ENCODE measurements around the gene KRT73.

The KRT73 gene

DNA sequence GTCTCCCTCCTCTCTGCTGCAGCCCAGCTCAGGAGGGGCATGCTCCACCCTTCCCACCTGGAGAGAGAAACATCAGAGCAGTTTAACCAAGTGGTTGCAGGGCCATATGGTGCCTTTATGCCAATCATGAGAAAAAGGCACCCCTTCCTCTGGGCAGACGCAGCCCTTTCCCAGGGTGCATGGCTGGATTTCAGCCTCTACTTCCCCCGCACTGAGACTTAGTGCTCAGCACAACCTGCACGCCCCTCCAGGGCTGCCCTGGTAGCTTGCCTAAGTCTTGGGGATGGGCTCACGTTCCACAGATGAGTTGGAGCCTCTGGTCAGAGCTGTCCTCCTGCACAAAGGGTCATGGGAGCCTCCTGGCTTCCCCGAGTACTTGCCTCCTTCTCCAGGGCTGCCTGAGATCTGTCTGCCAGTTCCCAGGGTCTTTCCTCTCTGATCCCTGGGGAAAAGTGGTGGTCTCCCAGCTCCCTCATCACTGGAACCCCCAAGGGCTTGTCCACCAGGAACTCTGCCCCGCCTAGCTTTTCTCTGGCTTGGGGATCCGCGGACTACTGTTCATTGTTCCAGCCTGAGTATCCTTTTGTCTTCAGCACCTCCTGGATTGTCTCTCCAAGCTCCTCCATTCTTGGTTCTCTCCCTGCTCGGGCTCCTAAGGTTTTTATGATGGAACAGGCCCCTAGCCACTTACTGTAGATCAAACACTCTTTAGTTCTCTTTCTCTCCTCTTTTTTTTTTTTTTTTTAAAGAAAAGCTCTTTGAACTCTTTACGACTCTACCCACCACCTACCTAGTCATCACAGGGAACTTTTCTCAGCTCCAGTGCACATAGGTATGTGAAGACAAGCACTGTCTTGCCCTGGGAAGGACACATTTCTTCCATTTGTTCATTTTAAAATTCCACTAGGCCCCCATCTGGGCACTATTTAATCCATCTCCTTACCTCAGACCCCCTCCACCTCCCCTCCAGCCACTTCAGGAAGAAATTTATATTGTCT is 38.6 kb downstream of the KRT73 start:
- no peak for DNase-seq (ENCODE audit: insufficient read length)
- no peak for TF ChIP-seq POLR2AphosphoS5 (IDR thresholded peaks at IDR 0.05; ENCODE audit: low read depth, low read length)
- no peak for TF ChIP-seq POLR2A (IDR thresholded peaks at IDR 0.05; ENCODE audit: low read depth, low read length)
- no peak for TF ChIP-seq TAF1 (IDR thresholded peaks at IDR 0.05; ENCODE audit: borderline replicate concordance, low read depth, low read length)
- no peak for FAIRE-seq

DNA sequence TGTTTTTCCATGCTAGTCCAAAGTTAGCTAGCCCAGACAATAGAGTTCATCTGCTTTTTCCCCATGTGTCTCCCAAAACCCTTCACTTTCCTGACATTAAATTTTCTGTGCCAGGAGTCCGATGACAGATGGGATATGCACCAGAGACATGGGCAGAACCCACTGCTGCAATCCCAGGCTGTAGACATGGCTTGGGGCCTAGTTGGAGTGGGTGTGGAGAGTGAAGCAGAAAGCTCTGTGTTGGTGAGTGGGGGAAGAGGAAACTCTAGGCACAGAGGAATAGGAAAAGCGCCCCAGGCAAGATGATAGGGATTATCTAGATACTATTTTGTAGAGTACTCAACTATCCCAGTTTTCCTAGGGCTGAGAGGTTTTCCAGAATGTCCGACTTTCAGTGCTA is 39.9 kb downstream of the KRT73 start:
- FAIRE-seq (no peak), DNase-seq (ENCODE audit: insufficient read length) (no peak)
- TF ChIP-seq POLR2A (IDR thresholded peaks at IDR 0.05; ENCODE audit: low read depth, low read length) (no peak), TAF1 (IDR thresholded peaks at IDR 0.05; ENCODE audit: borderline replicate concordance, low read depth, low read length) (no peak), POLR2AphosphoS5 (IDR thresholded peaks at IDR 0.05; ENCODE audit: low read depth, low read length) (no peak)

DNA sequence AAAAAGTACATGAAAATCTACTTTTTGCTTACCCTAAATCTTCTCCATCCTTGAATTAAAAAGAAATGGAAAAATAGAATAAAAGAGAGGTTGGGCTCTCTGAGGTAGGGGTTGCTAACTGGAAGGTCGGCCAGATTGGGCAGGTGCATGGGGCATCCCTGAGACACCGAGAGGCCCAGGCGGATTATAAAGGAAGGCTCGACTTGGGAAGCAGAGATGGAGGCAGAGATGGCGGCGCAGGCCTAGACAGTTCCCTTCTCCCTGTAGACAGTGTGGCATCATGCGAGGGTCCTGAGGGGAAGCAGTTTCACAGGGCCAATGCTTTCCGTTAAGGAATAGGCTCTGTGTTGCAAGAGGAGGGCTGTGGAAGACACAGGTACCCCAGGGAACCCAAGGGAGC is 41.0 kb downstream of the KRT73 start:
- DNase-seq (ENCODE audit: insufficient read length), result no peak
- FAIRE-seq, result no peak
- TF ChIP-seq POLR2AphosphoS5 (IDR thresholded peaks at IDR 0.05; ENCODE audit: low read depth, low read length) (no peak), TAF1 (IDR thresholded peaks at IDR 0.05; ENCODE audit: borderline replicate concordance, low read depth, low read length) (no peak), POLR2A (IDR thresholded peaks at IDR 0.05; ENCODE audit: low read depth, low read length) (no peak)

DNA sequence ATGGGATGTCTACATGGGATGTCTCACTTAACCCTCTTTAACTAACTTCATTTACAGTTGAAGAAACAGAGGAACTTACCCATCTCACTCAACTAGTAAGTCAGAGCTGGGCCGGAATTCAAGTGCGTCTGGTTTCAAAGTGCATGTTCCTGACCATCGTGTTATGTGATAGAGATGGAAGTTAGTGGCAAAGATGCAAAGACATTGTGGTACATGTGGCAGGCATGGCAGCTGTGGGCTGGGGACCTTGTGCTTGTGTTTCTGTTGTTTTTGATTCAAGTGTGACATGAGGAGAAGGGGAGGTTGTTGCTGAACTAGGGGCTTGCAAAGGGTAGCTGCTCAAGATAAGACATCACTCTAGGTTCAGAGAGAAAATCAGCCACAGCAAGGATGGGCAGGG is 42.4 kb downstream of the KRT73 start:
- TF ChIP-seq POLR2AphosphoS5 (IDR thresholded peaks at IDR 0.05; ENCODE audit: low read depth, low read length) (no peak), TAF1 (IDR thresholded peaks at IDR 0.05; ENCODE audit: borderline replicate concordance, low read depth, low read length) (no peak), POLR2A (IDR thresholded peaks at IDR 0.05; ENCODE audit: low read depth, low read length) (no peak)
- no peak for FAIRE-seq
- no peak for DNase-seq (ENCODE audit: insufficient read length)

DNA sequence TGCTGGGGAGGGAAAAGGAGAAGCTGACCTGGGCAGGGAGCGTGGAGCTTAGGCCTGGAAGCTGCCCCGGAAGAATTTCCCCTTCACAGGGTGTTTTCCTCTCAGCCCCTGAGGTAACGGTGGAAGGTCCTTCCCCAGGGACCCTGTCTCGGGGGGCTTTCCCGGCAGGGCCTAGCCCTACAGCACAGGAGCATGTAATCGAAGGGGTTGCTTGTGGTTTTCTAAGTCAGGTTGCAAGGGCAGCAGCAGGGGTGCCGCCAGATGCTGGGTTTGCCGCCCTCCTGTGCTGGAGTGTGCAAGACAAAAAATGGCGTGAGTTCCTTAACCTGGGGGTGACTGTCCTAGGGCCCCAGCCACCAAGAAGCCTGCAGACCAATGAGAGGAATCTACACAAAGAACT is 43.1 kb downstream of the KRT73 start:
- DNase-seq (ENCODE audit: insufficient read length) (no peak), FAIRE-seq (no peak)
- no peak for TF ChIP-seq TAF1 (IDR thresholded peaks at IDR 0.05; ENCODE audit: borderline replicate concordance, low read depth, low read length)
- no peak for TF ChIP-seq POLR2A (IDR thresholded peaks at IDR 0.05; ENCODE audit: low read depth, low read length)
- TF ChIP-seq POLR2AphosphoS5 (IDR thresholded peaks at IDR 0.05; ENCODE audit: low read depth, low read length), result no peak

DNA sequence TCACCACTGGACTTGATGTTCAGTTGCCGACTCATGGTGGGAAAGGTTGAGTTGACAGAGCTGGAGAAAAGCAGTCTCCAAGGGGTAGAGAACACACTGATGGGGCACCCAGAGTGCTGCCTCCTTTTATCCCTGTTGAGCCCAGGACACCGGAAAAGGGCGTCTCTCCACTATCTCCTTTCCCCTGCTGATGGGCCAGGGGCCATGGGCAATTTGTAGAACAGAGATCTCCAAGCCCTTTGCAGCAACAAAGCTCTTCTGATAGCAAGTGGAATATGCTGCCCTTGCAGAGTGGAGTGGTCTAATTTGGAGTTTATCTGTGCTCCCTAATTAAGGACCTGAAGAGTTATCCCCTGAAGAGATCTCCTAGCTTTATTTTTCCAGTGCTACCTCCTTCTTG is 44.6 kb downstream of the KRT73 start, which contains the start of gene KRT74:
Gene KRT74 (minus strand): TSS at position 101 of the 400 bp plus-strand sequence. CDS start 66 bp downstream, at position 35.
- TF ChIP-seq POLR2AphosphoS5 (IDR thresholded peaks at IDR 0.05; ENCODE audit: low read depth, low read length) (no peak), POLR2A (IDR thresholded peaks at IDR 0.05; ENCODE audit: low read depth, low read length) (no peak), TAF1 (IDR thresholded peaks at IDR 0.05; ENCODE audit: borderline replicate concordance, low read depth, low read length) (no peak)
- FAIRE-seq, result no peak

DNA sequence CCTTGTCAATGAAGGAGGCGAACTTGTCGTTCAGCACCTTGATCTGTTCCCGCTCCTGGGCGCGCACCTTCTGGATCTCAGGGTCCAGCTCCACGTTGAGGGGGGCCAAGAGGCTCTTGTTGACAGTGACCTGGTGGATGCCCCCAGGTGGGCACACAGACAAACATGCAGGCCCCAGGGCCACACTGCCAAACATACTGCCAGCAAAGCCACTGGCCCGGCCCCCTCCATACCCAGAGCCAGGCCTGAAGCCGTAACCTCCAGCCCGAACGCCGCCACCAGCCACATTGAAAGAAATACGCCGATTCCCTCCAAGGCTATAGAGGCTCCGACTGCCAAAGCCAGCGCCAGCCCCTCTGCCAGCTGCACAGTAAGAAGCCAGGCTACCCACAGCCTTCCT is 45.1 kb downstream of the KRT73 start:
- DNase-seq (ENCODE audit: insufficient read length) (no peak), FAIRE-seq (no peak)
- TF ChIP-seq POLR2A (IDR thresholded peaks at IDR 0.05; ENCODE audit: low read depth, low read length) (no peak), TAF1 (IDR thresholded peaks at IDR 0.05; ENCODE audit: borderline replicate concordance, low read depth, low read length) (no peak)

More for the DNA sequence above, 44.6 kb downstream of the KRT73 start, which contains the start of gene KRT74:
- no peak for DNase-seq (ENCODE audit: insufficient read length)

DNA sequence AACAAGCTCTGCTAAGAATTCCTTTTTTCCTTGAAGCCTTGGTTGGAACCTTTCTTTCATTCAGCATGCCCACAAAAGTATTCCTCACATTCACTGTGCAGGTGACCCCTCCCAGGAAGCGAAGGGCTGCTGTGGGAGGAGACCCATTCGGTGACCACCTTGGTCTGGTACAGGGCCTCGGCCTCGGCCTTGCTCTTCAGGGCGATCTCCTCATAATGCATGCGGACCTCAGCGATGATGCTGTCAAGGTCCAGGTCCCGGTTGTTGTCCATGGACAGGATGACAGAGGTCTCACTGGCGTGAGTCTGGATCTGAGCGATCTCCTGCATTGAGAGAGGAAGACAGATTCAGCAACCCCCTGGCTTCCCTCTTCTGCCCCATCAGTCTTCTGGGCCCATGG is 47.8 kb downstream of the KRT73 start:
- no peak for DNase-seq (ENCODE audit: insufficient read length)
- FAIRE-seq, result no peak
- no peak for TF ChIP-seq POLR2A (IDR thresholded peaks at IDR 0.05; ENCODE audit: low read depth, low read length)
- no peak for TF ChIP-seq TAF1 (IDR thresholded peaks at IDR 0.05; ENCODE audit: borderline replicate concordance, low read depth, low read length)
- TF ChIP-seq POLR2AphosphoS5 (IDR thresholded peaks at IDR 0.05; ENCODE audit: low read depth, low read length), result no peak

DNA sequence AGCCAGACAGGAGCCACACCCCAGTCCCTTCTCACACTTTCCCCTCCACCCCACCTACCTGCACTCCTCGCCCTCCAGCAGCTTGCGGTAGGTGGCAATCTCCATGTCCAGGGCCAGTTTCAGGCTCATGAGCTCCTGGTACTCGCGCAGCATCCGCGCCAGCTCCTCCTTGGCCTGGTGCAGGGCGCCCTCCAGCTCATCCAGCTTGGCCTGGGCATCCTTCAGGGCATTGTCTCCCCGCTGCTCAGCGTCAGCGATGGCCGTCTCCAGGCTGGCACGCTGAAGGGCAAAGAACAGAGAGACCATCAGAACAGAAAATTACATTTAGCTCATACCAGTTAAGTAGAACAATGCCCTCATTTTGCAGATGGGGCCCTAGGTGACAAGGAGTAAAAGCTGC is 50.2 kb downstream of the KRT73 start:
- no peak for DNase-seq (ENCODE audit: insufficient read length)
- TF ChIP-seq TAF1 (IDR thresholded peaks at IDR 0.05; ENCODE audit: borderline replicate concordance, low read depth, low read length) (no peak), POLR2A (IDR thresholded peaks at IDR 0.05; ENCODE audit: low read depth, low read length) (no peak), POLR2AphosphoS5 (IDR thresholded peaks at IDR 0.05; ENCODE audit: low read depth, low read length) (no peak)
- FAIRE-seq, result no peak

DNA sequence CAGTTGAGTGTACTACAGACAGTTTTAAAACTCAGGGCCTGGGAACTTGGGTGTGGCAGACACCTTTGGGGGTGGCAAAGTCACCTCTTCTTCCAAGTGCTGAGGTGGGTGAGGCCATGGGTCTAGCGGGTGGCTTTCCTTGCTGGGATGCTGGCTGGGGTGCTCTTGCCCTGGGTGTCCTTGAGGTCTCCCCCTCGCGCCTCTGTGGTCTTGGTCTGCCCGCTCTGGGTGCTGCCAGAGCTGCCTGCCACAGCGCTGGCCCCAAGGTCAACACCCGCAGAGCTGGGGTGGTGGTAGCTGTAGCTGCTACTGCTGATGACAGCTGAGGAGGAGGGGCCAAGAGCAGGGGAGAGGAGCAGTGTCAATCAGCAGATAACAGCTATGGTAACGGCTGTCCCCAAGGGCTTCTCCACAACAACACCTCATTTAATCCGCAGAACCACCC is 51.5 kb downstream of the KRT73 start:
- DNase-seq (ENCODE audit: insufficient read length) (no peak), FAIRE-seq (no peak)
- no peak for TF ChIP-seq POLR2A (IDR thresholded peaks at IDR 0.05; ENCODE audit: low read depth, low read length)
- no peak for TF ChIP-seq TAF1 (IDR thresholded peaks at IDR 0.05; ENCODE audit: borderline replicate concordance, low read depth, low read length)
- TF ChIP-seq POLR2AphosphoS5 (IDR thresholded peaks at IDR 0.05; ENCODE audit: low read depth, low read length), result no peak

DNA sequence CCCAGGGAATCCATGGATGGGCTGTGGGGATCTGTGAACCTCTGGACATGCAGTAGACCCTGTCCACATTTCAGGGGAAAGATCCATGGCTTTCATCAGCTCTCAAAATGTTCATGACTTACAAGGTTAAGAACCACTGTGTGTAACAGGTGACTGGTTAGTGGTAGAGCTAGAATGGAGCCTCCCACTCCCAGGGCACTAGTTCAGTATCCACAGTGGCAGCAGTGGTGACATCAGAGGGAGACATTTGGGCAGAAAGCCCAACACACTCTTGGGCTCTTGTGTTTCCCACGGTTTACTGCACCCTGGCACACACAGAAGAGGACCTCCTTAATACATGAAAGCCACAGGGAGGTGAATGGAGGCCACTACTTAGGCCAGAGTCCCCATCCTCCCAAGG is 53.8 kb downstream of the KRT73 start:
- no peak for DNase-seq (ENCODE audit: insufficient read length)
- no peak for TF ChIP-seq TAF1 (IDR thresholded peaks at IDR 0.05; ENCODE audit: borderline replicate concordance, low read depth, low read length)
- TF ChIP-seq POLR2A (IDR thresholded peaks at IDR 0.05; ENCODE audit: low read depth, low read length), result no peak
- FAIRE-seq, result no peak

DNA sequence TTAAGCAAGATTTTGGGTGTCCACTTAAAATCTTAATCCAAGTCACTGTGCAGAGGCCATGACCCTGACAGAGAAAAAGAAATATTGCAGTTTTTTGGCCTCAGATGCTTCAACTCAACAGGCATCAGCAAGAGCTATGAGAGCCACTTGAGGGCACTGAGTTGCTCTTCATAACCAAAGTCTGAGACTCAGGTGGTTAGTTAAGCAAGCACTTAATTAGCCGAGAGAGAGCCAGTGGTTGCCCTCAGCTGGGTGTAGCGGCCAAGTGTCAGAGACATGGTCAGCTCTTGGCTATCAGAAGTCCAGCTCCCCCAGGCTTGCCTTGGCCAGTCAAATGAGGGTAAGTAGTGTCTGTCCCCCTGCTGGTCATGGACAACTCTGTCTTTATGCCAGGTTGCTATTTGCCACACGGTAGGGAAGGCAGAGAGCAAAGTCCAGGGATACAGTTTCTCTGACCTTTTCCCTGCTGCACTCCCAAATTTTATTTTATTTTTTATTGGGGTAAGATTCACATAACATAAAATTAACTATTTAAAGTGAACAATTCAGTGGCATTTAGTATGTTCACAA is 56.4 kb downstream of the KRT73 start:
- FAIRE-seq (no peak), DNase-seq (ENCODE audit: insufficient read length) (no peak)
- TF ChIP-seq POLR2AphosphoS5 (IDR thresholded peaks at IDR 0.05; ENCODE audit: low read depth, low read length), result no peak
- TF ChIP-seq POLR2A (IDR thresholded peaks at IDR 0.05; ENCODE audit: low read depth, low read length), result no peak
- TF ChIP-seq TAF1 (IDR thresholded peaks at IDR 0.05; ENCODE audit: borderline replicate concordance, low read depth, low read length), result no peak
